ENCODE measurements around the gene LRRN4CL.
"Not testable (repeated sequence)": the region's sequence is repeated elsewhere in the genome, so short reads cannot be mapped to it uniquely, and the experiment has no call there.

Gene LRRN4CL

DNA sequence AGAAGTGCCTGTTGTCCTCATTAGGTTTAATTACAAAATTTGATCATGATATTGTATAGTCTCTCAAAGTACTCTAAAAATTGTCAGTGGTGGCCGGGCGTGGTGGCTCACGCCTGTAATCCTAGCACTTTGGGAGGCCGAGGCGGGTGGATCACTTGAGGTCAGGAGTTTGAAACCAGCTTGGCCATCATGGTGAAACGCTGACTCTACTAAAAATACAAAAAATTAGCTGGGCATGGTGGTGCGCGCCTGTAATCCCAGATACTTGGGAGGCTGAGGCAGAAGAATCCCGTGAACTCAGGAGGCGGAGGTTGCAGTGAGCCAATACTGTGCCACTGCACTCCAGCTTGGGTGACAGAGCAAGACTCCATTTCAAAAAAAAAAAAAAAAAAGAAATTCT, 13.9 kb downstream of the LRRN4CL start:
- DNase-seq: not testable (repeated sequence)

GRCh38 chr11:62673196-62673525, 16.2 kb downstream of the LRRN4CL start:
- DNase-seq: no peak

DNA sequence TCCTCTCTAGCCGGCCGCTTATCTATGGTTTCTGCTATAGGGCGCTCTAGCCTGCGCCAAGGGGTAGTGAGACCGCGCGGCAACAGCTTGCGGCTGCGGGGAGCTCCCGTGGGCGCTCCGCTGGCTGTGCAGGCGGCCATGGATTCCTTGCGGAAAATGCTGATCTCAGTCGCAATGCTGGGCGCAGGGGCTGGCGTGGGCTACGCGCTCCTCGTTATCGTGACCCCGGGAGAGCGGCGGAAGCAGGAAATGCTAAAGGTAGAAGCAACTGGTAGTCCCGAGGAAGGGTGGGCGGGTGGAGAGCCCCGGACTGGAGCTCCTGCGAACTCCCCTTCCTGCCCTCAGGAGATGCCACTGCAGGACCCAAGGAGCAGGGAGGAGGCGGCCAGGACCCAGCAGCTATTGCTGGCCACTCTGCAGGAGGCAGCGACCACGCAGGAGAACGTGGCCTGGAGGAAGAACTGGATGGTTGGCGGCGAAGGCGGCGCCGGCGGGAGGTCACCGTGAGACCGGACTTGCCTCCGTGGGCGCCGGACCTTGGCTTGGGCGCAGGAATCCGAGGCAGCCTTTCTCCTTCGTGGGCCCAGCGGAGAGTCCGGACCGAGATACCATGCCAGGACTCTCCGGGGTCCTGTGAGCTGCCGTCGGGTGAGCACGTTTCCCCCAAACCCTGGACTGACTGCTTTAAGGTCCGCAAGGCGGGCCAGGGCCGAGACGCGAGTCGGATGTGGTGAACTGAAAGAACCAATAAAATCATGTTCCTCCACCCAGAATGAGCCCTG, 17.5 kb downstream of the LRRN4CL start, which contains the start of the genes LBHD1 and UQCC3:
Gene LBHD1 (minus strand): TSS at position 660 of the 782 bp plus-strand sequence. CDS start 2,236 bp downstream, outside the sequence.
Gene UQCC3 (plus strand): TSS at position 66 of the 782 bp plus-strand sequence. CDS start 73 bp downstream, at position 139.
- DNase-seq: peak; percentile 85

- DNase-seq: no peak
Observed at GRCh38 chr11:62671236-62671607, 18.1 kb downstream of the LRRN4CL start.

DNA sequence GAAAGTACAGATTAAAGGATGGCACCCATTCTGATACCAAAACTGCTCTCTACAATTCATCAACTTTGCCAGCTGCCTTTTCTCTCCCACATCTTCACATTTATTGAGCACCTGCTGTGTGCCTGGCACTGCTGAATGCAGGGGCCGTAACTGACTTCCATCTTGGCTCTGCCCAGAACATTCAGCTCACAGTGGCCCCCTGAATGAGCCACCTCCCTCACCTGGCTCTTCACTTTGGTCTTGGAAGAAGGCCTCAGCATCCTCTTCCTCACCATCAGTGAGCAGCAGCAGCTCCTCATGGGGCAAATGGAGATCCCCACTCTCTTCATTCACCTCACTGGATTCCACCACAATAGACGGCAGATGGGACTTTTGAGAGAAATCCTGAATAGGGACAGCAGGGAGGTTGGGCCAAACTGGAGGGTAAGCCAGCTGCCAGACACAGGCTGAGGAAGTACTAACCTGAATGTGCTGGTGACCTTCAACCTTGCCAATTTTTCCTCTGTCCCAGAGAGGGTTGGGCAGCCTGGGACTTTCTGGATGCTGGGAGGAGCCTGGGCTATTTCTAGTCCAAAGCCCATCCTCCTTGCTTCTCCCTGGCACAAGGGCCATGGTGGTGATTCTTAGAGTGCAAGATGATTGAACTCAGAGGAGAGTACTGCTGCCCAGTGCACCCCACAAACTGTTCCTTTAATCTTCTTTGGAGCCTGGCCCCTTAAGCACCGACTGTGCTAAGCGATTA, 19.7 kb downstream of the LRRN4CL start:
- DNase-seq: no peak

DNA sequence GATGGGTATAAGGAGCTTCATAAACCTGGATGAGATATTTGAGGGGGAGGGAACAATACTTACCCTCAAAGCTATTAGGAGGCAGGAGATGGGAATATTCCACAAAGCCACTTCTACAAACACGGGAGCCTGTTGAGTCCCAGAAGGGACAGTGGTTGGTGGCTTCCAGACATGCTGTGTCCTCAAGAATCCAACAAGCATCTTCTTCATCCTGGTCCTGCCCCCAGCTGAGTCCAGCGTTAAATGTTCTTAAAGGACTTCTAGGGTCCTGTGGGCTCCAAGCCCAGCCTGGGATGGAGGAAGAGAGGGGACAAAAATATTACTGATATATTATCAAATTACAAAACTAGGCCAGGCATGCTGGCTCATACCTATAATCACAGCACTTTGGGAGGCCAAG, 21.9 kb downstream of the LRRN4CL start:
- DNase-seq: no peak

- DNase-seq: no peak
Observed at GRCh38 chr11:62666259-62666926, 22.9 kb downstream of the LRRN4CL start.

- DNase-seq: peak; percentile 72
Observed at GRCh38 chr11:62665599-62666258, 23.6 kb downstream of the LRRN4CL start.

- peak; percentile 97 for DNase-seq
Observed at GRCh38 chr11:62665075-62665598, 24.2 kb downstream of the LRRN4CL start, which contains the start of the genes C11orf98 and CSKMT. TSS of gene C11orf98 (minus strand) at chr11:62665210. CDS start at chr11:62665169, 41 bp downstream. TSS of gene CSKMT (plus strand) at chr11:62665312. CDS start at chr11:62665880, 568 bp downstream.

- DNase-seq: peak; percentile 64
Observed at GRCh38 chr11:62664405-62665074, 24.8 kb downstream of the LRRN4CL start.

DNA sequence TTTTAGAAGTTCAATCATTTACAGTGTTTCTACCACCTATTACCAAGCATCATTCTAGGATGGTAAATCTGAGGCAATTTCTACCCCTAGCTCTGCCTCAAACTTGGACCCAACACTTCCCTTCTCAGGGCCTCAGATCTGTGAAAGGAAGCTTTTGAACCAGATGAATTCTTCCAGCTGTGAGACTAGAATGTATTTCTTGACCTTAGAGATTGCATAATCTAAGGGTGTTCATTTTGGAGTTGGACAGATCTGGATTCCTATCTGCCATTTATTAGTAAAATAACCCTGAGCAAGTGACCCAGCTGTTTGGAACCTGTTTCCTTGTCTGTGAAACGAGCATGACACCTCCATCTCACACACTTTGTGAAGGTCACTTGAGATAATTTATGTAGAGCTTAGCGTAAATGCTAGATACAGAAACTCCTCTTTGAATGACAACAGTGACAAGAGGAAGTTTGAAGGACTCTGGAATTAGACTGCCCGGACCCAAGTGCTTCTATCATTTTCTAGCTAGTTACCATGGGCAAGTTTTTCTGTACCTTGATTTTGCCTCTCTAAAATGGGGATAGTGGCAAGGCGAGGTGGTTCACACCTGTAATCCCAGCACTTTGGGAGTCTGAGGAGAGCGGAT, 32.4 kb downstream of the LRRN4CL start:
- no peak for DNase-seq

DNA sequence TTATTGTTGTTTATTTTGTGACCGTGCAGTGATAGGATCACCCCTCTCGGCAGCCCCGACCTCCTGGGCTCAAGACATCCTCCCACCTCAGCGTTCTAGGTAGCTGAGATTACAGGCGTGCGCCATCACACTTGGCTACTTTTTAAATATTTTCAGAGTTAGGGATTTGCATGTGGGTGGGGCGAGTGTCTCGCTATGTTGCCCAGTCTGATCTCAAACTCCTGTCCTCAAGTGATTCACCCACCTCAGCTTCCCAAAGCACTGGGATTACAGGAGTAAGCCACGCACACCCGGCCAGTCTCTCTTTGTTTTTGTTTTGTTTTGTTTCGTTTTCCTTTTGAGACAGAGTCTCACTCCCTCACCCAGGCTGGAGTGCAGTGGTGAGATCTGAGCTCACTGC, 35.0 kb downstream of the LRRN4CL start:
- DNase-seq: no peak

DNA sequence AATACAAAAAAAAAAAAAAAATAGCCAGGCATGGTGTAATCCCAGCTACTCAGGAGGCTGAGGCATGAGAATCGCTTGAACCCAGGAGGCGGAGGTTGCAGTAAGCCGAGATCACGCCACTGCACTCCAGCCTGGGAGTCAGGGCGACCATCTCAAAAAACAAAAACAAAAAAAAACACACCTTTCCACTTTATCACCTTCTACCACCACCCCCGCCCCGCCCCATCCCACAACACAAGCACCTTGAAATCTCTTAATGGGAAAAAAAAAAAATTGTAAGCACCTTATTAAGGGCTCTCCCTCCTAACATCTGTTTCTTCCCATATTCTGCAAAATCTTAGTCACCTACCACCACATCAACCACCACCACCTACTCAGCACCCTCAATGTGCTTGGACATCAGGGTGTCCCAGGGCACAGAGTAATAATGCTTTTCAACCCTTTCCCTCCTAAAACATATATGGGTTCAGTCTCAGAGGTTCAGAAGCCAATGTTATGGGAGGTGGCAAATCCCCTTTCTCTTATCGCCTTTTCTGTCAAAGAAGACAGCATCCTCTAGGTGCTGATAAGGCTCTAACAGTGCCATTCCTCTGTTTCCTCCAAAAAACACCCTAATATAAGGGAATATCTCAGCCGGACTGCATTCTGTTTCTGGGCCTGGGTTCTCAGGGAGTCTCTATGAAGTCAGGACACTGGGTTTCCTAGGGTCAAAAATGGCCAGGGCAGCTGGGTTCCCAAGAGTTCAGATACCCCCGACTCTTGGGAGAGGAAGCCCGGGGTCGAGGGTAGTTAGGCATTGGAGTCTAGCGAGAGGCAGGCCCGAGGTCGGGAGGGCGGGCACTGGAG, 36.9 kb downstream of the LRRN4CL start:
- peak; percentile 74 for DNase-seq

GRCh38 chr11:62650283-62650682, 39.0 kb downstream of the LRRN4CL start:
- DNase-seq: not testable (repeated sequence)

DNA sequence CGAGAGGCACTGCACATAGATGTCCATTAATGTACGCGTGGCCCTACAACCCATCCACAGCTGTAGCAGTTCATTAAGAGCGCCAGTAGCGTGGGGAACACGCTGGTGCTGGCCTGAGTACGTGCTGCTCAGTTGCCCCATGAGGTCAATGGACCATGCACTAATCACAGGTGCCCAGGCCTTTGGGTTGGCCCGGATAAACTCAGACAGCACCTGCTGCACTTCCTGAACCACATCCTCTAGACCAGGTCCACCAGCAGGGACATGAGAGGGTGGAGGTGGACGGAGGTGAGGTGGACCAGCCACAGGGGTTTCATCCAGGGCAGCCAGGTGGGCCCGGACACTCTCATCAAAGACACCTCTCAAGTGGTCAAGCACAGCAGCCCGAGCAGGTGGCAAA, 39.8 kb downstream of the LRRN4CL start:
- no peak for DNase-seq

DNA sequence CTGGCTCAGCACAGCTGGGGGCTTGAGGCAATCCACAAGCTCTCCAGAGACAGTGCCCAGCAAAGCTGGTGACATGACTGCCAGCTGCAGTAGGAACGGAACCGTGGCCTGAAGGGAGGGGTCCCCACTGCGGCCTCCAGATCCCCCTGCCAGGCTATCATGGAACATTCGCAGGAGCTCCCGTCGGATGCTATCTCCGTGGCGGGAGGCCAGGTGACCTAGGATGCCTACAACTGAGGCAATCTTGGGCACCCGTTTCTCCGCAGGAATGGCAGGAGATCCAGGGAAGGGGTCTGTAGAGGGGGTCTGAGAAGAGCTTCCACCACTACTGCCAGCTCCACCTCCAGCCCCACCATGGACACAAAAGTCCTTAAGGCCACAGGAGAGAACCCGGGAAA, 40.4 kb downstream of the LRRN4CL start:
- DNase-seq: no peak

DNA sequence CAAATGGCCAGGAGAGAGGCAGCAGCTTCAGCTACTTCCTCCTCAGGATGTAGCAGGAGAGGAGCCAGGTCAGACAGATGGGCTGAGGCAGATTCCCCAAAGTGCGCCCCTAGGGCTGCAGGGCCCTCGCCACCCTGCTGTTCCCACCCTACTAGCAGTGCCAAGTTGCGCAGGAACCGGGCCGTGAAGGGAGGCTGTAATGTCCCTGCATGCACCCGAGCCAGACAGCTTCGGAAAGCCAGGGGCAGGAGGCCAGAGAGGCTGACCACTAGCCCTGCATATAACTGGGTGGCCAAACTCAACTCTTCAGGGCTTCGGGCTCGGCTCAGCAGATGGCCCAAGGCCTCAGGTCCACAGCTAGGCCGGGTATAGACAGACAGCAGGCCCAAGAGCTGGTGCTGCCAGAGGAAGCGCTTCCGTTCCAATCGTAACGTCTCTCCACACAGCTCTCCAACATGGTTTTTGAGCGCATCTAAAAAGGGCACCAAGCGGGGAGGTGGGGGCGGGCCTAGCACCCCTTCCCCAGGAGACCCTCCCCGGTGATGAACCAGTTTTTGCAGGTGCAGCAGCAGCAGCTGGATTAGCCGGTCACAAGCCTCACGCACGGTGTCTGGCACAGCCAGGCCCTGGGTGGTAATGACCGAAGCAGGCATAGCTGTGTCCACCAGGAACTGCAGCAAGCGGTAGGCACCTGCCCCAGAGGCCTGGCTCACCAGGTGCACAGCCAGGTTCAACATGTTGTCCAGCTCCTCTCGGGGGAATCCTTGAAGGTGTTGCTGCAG, 41.0 kb downstream of the LRRN4CL start:
- DNase-seq: no peak

DNA sequence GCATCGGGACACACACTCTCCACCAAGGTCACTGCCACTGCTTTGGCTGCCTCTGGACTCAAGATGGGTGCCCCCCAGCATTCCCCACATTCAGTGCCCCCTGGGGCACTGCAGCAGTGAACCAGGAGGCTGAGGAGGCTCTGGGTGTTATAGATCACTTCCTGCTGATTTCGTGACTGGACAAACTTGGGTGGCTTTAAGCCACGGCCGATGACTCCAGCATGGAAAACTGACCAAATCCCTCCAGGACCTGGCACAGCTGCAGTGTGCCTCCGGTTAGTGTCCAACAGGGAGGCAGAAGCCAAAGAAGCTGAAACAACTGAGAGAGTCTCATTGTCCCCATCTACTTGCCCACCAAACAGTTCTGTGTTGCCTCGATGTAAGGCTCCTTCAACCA, 41.7 kb downstream of the LRRN4CL start:
- DNase-seq: no peak

DNA sequence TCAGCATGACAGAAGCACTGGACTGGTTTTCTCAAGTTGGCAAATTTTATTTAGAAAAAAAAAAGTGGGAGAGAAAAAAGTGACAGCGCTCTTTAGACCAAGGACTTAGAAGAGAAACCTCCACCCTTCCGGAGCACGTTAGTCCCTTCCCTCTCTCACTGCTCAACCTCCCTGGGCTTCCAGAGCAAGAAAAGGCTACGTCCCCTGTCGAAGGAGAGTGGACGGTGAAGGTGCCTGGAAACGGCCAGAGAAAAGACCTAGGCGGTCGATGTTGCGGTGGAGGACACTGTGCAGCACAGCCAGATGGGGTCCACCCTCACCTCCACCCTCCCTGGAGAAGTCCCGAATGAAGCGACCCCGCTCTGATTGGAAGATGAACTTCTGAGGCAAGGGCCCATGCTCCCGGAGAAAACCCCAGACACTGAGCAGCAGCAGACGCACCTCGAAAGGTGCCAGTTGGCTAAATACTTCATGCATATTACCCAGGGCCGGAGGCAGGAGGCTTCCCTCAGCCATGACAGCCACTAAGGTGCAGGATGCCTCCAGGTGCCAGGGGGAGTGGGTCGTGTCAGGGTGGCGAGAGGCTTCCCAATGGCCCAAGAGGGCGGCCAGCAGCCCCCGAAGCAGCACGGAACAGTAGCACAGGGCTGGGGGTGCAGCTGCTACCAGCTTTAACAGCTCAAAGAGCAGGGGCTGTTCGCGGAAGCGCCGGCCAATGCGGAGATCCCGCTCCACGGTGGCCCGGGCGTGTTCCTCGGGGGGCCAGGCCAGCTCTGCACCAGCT, 42.3 kb downstream of the LRRN4CL start:
- no peak for DNase-seq
